ENCODE results near the gene PPP1R1A.

Gene PPP1R1A

DNA sequence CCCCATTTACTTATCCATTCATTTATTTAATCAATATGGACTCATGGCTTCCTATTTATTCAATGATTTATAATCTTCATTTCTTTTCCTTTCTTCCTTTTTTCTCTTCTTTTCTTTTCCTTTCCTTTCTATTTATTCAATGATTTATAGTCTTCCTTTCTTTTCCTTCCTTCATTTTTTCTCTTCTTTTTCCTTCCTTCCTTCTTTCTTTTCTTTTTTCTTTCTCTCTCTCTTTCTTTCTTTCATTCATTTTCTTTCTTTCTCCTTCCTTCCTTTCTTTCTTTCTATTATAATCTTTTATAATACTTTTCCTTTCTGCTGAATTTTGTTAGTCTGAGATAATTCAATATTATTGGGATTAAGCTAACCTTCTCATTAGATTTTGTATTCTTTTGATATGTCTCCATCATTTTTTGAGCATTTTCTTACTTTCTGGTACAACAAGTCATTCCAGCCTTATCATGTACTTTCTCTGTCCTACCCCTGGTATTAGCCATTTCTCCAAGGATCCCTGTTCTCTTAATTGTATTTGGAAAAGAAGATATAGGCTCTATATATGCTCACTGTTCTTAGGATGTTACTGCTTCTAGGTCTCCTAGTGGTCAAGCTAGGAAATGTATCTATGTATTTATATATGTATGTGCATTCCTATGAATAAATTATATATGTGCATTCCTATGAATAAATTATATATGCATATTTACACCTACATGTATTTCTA, 34.2 kb upstream of the PPP1R1A start:
- H3K4me3 ChIP-seq (ENCODE audit: insufficient read depth, low read depth, low read length), result no peak overlapping the region
- peaks cover 2% of the 10 kb centered on the region for H3K9me3 ChIP-seq (ENCODE audit: control insufficient read depth, low read length)
- H3K36me3 ChIP-seq (ENCODE audit: control insufficient read depth, insufficient read depth, low read length), result no peaks in the 10 kb centered on the region
- no peaks in the 10 kb centered on the region for H3K4me1 ChIP-seq (ENCODE audit: control insufficient read depth, insufficient read depth, low read length)
- no peaks in the 10 kb centered on the region for H3K27me3 ChIP-seq (ENCODE audit: control insufficient read depth, insufficient read depth, low read length, poor library complexity, severe bottlenecking)
- H3K27ac ChIP-seq (ENCODE audit: insufficient read depth, low read depth, low read length, poor library complexity, severe bottlenecking), result no peak overlapping the region

DNA sequence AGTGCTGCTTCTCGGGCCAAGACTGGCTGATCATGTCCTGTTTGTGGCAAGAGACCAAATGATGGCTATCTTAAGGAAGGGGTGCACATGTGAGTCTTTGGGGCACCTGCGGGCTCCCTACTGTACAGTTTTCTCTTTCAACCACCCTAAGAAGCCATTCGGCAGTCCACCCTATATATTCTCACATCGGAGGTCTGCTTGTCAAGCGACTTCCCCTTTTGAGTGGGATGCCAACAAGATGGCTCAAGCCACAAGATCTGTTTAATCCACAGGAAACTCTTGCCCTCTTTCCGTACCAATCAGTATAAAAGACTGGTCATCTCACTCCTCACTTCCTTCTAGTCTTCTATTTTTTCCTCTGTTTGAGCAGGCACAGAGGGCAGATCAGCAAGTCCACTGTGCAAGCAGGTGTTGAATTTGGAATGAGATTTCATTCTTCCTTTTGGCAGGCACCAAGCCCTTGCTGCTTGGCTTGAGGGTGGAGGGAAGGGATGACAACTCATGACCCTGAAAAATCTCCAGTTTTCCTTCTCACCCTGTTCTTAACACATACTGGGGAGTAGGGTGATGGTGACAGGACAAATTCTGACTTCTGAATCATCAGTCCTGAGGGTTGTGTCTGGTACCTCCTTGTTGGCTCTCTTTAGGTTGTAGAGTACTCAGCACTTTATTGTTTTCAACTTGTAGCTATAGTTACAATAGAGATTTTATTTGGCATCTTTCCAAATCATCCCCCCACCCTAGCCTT, 28.6 kb upstream of the PPP1R1A start:
- Histone ChIP-seq H3K27me3 (ENCODE audit: control insufficient read depth, insufficient read depth, low read length, poor library complexity, severe bottlenecking) (no peaks in the 10 kb centered on the region), H3K27ac (ENCODE audit: insufficient read depth, low read depth, low read length, poor library complexity, severe bottlenecking) (no peak overlapping the region)
- 91 to 93% methylated on average over 6 of the region's 6 CpGs for WGBS, 2 experiments

DNA sequence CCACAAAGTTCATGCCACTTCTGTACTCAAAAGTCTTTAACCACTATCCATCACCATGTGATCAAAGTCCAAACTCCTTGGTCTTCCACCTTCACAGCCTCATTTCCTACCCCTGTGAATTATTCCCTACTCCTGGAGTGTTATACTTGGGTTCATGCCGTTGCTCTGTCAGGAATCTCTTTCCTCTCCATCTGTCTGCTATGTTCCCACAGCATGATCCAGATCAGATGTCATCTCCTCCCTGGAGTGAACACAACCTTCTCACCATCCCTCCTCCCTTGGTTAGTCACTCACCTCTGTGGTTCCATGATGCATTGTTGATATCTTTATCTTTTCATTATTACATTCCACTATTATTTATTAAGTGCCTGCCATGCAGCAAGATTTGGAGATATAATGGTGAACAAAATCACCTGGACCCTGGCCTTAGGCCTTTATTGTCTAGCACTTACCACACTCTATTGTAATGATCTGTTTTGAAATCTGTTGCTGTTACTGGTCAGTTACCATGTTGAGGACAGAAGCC, 23.8 kb upstream of the PPP1R1A start:
- Histone ChIP-seq H3K4me3 (ENCODE audit: insufficient read depth, low read depth, low read length) (no peak overlapping the region), H3K9me3 (ENCODE audit: control insufficient read depth, low read length) (no peaks in the 10 kb centered on the region), H3K27ac (ENCODE audit: insufficient read depth, low read depth, low read length, poor library complexity, severe bottlenecking) (no peak overlapping the region), H3K27me3 (ENCODE audit: control insufficient read depth, insufficient read depth, low read length, poor library complexity, severe bottlenecking) (no peaks in the 10 kb centered on the region), H3K4me1 (ENCODE audit: control insufficient read depth, insufficient read depth, low read length) (no peaks in the 10 kb centered on the region), H3K36me3 (ENCODE audit: control insufficient read depth, insufficient read depth, low read length) (no peaks in the 10 kb centered on the region)
- 91 to 93% methylated on average over 1 of the region's 1 CpG for WGBS, 2 experiments

More for the DNA sequence above, 28.6 kb upstream of the PPP1R1A start:
- no peaks in the 10 kb centered on the region for H3K36me3 ChIP-seq (ENCODE audit: control insufficient read depth, insufficient read depth, low read length)
- H3K4me1 ChIP-seq (ENCODE audit: control insufficient read depth, insufficient read depth, low read length), result no peaks in the 10 kb centered on the region
- no peaks in the 10 kb centered on the region for H3K9me3 ChIP-seq (ENCODE audit: control insufficient read depth, low read length)
- no peak overlapping the region for H3K4me3 ChIP-seq (ENCODE audit: insufficient read depth, low read depth, low read length)

DNA sequence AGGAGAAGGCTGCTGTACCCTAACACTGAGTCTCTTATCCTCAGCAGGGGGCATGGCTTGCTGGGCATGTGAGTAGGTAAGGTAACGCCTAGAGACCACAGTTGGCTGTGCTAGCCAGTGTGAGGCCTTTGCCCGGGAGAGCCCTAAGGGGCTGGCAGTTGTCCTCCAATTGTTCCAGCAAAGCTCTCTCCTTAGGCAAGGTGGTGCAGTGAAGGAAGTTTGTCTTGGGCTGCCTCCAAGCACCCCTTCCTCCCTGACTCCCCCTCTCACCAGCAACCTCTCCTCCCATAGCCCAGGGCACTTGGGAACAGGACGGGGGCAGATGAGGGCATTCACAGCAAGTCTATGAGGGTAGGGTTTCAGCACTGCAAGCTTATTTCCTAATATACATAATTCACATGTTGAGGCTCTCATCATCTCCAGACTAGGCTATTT, 23.3 kb upstream of the PPP1R1A start:
- no peaks in the 10 kb centered on the region for H3K4me1 ChIP-seq (ENCODE audit: control insufficient read depth, insufficient read depth, low read length)
- no peaks in the 10 kb centered on the region for H3K36me3 ChIP-seq (ENCODE audit: control insufficient read depth, insufficient read depth, low read length)
- H3K9me3 ChIP-seq (ENCODE audit: control insufficient read depth, low read length), result no peaks in the 10 kb centered on the region
- no peaks in the 10 kb centered on the region for H3K27me3 ChIP-seq (ENCODE audit: control insufficient read depth, insufficient read depth, low read length, poor library complexity, severe bottlenecking)
- H3K27ac ChIP-seq (ENCODE audit: insufficient read depth, low read depth, low read length, poor library complexity, severe bottlenecking), result no peak overlapping the region
- WGBS, 2 experiments, result 73 to 78% methylated on average over 3 of the region's 3 CpGs
- no peak overlapping the region for H3K4me3 ChIP-seq (ENCODE audit: insufficient read depth, low read depth, low read length)

DNA sequence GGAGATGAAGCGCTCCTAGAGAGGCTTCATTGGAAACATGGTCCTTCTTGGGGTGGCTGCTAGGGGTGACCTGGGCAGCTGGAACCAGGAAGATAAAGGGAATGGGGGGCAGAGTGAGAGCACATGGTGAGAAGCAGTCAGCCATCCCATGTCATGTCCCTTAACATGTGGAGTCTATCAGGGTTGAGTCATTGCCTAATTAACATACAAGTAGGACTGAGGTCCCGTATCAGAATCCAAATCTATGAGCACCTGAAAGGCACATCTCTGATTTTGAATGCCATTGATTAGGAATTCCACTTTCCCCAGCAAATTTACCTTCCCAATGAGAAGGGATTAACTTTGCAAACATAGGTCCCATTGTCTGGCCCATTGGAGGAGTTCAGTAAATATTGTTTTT, 20.3 kb upstream of the PPP1R1A start:
- Histone ChIP-seq H3K27me3 (ENCODE audit: control insufficient read depth, insufficient read depth, low read length, poor library complexity, severe bottlenecking) (no peaks in the 10 kb centered on the region), H3K27ac (ENCODE audit: insufficient read depth, low read depth, low read length, poor library complexity, severe bottlenecking) (no peak overlapping the region), H3K36me3 (ENCODE audit: control insufficient read depth, insufficient read depth, low read length) (no peaks in the 10 kb centered on the region), H3K4me3 (ENCODE audit: insufficient read depth, low read depth, low read length) (no peak overlapping the region), H3K9me3 (ENCODE audit: control insufficient read depth, low read length) (no peaks in the 10 kb centered on the region), H3K4me1 (ENCODE audit: control insufficient read depth, insufficient read depth, low read length) (no peaks in the 10 kb centered on the region)
- WGBS, 2 experiments, result 95 to 98% methylated on average over 2 of the region's 2 CpGs

DNA sequence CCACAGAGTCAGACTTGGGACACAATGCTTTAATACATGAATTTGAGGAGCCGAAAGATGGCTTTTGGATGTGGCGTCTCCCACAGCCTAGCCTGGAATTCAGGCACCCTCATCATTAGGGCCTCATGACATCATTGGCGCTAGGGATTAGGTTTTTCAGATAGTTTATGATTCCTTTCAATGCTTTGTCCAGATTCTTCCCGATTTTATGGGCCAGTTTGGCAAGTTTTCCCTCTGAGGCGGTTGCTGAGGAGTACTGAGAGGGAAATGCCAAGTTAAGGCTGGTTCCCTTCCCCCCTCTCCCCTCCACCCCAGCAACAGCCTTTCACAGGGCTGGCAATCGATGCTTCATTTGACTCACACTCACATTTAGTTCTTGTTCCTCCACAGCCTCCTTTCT, 19.7 kb upstream of the PPP1R1A start:
- Histone ChIP-seq H3K9me3 (ENCODE audit: control insufficient read depth, low read length) (no peaks in the 10 kb centered on the region), H3K27ac (ENCODE audit: insufficient read depth, low read depth, low read length, poor library complexity, severe bottlenecking) (no peak overlapping the region), H3K27me3 (ENCODE audit: control insufficient read depth, insufficient read depth, low read length, poor library complexity, severe bottlenecking) (no peaks in the 10 kb centered on the region), H3K36me3 (ENCODE audit: control insufficient read depth, insufficient read depth, low read length) (no peaks in the 10 kb centered on the region), H3K4me1 (ENCODE audit: control insufficient read depth, insufficient read depth, low read length) (no peaks in the 10 kb centered on the region), H3K4me3 (ENCODE audit: insufficient read depth, low read depth, low read length) (no peak overlapping the region)
- 85 to 86% methylated on average over 6 of the region's 6 CpGs for WGBS, 2 experiments

DNA sequence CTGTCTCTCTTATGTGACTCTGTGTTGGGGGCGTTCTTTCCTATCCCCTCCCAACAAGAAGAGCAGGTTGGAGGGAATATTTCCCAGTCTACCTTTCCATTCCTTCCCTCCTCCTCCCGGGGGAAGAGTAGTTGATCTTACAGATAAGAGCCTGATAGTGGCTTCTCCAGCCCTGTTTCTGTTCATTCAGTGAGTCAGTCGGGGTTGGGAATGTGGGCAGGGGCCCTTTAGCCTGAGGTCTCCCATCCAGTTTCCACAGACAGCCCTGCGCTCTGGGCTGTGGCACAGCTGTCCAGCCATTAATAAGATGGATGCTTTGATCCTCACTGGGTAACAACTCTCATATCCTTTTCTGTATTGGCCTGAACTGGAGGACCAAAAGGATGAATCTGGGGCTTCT, 18.1 kb upstream of the PPP1R1A start:
- Histone ChIP-seq H3K27ac (ENCODE audit: insufficient read depth, low read depth, low read length, poor library complexity, severe bottlenecking) (no peak overlapping the region), H3K4me1 (ENCODE audit: control insufficient read depth, insufficient read depth, low read length) (no peaks in the 10 kb centered on the region), H3K36me3 (ENCODE audit: control insufficient read depth, insufficient read depth, low read length) (no peaks in the 10 kb centered on the region), H3K4me3 (ENCODE audit: insufficient read depth, low read depth, low read length) (no peak overlapping the region), H3K9me3 (ENCODE audit: control insufficient read depth, low read length) (no peaks in the 10 kb centered on the region), H3K27me3 (ENCODE audit: control insufficient read depth, insufficient read depth, low read length, poor library complexity, severe bottlenecking) (no peaks in the 10 kb centered on the region)
- 70 to 81% methylated on average over 3 to 4 of the region's 4 CpGs for WGBS, 2 experiments

DNA sequence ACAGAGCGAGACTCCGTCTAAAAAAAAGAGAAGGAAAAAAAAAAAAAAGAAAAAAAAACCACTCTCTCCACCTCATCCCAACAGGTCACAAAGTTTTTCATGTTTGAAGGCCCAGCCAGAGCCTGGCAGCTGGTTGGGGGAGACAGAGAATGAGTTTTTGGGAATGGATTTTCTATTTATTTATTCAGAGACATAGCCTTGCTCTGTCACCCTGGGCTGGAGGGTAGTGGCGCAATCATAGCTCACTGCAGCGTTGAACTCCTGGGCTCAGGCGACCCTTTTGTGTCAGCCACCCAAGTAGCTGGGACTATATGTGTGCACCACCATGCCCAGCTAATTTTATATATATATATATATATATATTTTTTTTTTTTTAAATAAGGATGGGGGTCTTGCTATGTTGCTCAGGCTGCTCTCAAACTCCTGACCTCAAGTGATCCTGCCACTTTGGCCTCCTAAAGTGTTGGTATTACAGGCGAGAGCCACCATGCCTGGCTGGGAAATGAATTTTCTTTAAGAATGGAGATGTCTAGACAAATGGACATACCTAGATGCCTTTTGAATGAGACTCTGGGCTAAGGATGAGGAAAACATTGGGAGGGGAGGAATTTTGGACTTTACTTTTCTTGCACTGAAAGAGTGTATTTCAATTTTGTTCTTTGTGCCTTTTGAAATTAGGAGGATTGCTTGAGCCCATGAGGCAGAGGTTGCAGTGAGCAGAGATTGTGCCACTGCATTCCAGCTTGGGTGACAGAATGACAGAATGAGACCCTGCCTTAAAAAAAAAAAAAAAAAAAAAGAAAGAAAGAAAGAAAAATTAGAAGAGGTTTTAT, 16.9 kb upstream of the PPP1R1A start:
- Histone ChIP-seq H3K27me3 (ENCODE audit: control insufficient read depth, insufficient read depth, low read length, poor library complexity, severe bottlenecking) (no peaks in the 10 kb centered on the region), H3K36me3 (ENCODE audit: control insufficient read depth, insufficient read depth, low read length) (no peaks in the 10 kb centered on the region), H3K4me1 (ENCODE audit: control insufficient read depth, insufficient read depth, low read length) (no peaks in the 10 kb centered on the region), H3K9me3 (ENCODE audit: control insufficient read depth, low read length) (no peaks in the 10 kb centered on the region), H3K27ac (ENCODE audit: insufficient read depth, low read depth, low read length, poor library complexity, severe bottlenecking) (no peak overlapping the region), H3K4me3 (ENCODE audit: insufficient read depth, low read depth, low read length) (no peak overlapping the region)
- WGBS, 2 experiments, result 85 to 98% methylated on average over 4 to 6 of the region's 6 CpGs

DNA sequence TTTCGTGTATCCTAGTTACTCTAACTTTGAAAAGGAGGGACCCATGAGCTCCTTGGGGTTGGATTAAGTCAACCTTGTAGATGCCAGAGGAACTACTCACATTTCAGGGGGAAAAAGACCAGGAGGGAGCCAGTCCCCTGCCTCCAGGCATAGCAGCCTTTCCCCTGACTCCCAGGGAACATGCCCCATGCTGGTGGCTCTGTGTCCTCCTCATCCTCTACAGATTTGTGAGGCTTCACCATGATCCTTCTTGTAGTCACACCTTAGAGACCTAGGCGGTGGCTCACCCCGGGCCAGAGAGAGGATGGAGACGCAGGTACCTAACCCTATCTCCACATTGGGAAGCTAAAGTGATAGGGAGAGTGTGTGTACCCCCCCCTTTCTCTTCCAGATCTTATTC, 16.0 kb upstream of the PPP1R1A start:
- WGBS, 2 experiments, result 91 to 92% methylated on average over 3 to 4 of the region's 4 CpGs
- no peaks in the 10 kb centered on the region for H3K4me1 ChIP-seq (ENCODE audit: control insufficient read depth, insufficient read depth, low read length)

DNA sequence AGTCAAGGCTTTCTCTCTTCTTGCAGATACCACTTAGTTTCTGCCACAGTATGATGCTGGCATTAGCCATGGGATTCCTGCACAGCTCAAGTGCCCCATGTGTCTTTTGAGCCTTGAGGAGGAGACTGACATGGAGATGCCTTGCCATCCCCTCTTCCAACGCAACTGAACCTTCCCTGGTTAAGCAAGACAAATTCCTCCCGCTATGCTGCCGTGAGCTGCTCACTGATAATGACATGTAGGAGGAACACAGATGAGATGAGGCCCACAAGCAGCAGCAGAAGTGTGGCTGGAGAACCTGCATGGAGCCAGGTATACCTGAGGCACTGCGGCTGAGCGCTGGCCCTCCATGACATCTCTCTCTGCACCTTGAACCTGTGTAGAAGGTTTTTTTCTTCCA, 15.4 kb upstream of the PPP1R1A start:
- Histone ChIP-seq H3K4me1 (ENCODE audit: control insufficient read depth, insufficient read depth, low read length) (no peaks in the 10 kb centered on the region), H3K27me3 (ENCODE audit: control insufficient read depth, insufficient read depth, low read length, poor library complexity, severe bottlenecking) (no peaks in the 10 kb centered on the region), H3K27ac (ENCODE audit: insufficient read depth, low read depth, low read length, poor library complexity, severe bottlenecking) (no peak overlapping the region), H3K36me3 (ENCODE audit: control insufficient read depth, insufficient read depth, low read length) (no peaks in the 10 kb centered on the region), H3K9me3 (ENCODE audit: control insufficient read depth, low read length) (no peaks in the 10 kb centered on the region), H3K4me3 (ENCODE audit: insufficient read depth, low read depth, low read length) (no peak overlapping the region)
- 93 to 94% methylated on average over 5 of the region's 5 CpGs for WGBS, 2 experiments

More for the DNA sequence above, 16.0 kb upstream of the PPP1R1A start:
- Histone ChIP-seq H3K4me3 (ENCODE audit: insufficient read depth, low read depth, low read length) (no peak overlapping the region), H3K27me3 (ENCODE audit: control insufficient read depth, insufficient read depth, low read length, poor library complexity, severe bottlenecking) (no peaks in the 10 kb centered on the region), H3K27ac (ENCODE audit: insufficient read depth, low read depth, low read length, poor library complexity, severe bottlenecking) (no peak overlapping the region), H3K36me3 (ENCODE audit: control insufficient read depth, insufficient read depth, low read length) (no peaks in the 10 kb centered on the region), H3K9me3 (ENCODE audit: control insufficient read depth, low read length) (no peaks in the 10 kb centered on the region)

All from ectodermal cell (in vitro differentiated cells).